Inflammatory macrophage treated with lipopolysaccharide for 4 hours (primary cell): ENCODE data around the gene PHEX.
"Not testable (repeated sequence)": the region's sequence is repeated elsewhere in the genome, so short reads cannot be mapped to it uniquely, and the experiment has no call there.

Source experiments
- DNase-seq: peaks from one replicate; pipeline ENCODE4 v3.0.0-alpha.2; 2020

The PHEX gene

DNA sequence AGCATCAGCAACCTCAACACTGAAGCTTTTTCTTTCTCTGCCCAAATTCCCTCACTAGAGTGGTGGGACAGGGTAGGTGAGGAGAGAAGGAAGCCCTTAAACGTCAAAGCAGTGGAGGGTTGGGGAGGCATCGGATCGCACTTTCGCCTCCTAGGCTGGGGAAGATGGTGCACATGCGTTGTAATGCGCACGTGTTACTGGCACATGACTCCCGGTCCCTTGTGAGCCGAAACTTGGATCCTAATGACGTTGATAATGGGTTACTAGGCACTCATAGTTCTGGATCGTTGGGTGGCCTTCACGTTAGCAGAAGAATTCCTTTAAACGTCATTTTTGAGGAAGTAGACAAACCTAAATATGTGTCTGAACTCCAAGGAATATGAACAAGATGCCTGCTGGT, 240.5 kb downstream of the PHEX start, which contains the start of gene CBLL2:
CBLL2 (plus strand) TSS at position 301 of the 400 bp plus-strand sequence; CDS start at position 380, 79 bp downstream.
- no peak for DNase-seq

DNA sequence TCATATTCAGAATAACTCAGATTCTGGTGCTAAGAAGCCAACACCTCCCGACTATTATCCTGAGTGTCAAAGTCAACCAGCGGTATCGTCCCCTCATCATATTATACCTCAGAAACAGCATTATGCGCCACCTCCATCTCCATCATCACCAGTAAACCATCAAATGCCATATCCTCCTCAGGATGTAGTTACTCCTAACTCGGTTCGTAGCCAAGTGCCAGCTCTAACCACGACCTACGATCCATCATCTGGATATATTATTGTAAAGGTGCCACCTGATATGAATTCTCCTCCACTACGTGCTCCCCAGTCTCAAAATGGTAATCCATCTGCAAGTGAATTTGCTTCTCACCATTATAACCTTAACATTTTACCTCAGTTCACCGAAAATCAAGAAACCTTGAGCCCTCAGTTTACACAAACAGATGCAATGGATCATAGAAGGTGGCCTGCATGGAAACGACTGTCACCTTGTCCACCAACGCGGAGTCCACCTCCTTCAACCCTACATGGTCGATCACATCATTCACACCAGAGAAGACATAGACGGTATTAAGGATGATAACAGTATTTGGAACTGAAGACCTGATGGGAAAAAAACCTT, 241.7 kb downstream of the PHEX start:
- DNase-seq: no peak

DNA sequence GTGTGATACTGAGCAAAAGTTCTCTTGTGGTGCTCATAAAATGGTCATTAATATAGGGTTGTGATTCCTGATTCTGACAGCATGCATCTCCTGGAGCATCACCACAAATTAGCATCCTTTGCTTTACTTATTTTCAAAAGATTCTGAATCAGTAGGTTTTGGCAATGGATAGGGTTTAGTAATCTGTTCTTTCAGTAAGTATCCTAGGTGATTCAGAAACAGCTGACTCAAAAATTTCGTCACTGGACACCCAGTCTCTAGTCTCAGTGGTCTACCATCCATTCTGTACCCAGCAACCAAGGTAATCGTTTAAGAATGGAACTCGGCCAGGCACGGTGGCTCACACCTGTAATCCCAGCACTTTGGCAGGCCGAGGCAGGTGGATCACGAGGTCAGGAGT, 244.7 kb downstream of the PHEX start:
- no peak for DNase-seq

DNA sequence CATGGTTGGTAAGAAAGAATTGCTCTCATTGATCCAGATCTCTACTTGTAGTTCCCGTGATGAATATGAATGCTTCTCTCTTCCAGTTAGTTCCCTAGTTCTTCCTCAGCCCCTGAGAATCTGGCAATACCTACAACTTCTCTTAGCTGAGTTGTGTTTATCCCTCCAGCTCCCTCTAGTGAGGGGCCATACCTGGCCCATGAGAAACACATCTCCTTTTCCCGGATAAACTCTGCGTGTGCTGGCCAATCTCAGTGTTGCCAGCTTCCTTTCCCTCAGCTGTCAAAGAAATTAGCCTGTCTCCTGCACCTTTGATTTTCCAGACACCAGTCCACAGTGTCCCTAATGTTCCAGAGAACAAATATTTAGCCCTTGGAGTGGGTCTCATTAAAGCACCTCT, 246.2 kb downstream of the PHEX start:
- DNase-seq: no peak

DNA sequence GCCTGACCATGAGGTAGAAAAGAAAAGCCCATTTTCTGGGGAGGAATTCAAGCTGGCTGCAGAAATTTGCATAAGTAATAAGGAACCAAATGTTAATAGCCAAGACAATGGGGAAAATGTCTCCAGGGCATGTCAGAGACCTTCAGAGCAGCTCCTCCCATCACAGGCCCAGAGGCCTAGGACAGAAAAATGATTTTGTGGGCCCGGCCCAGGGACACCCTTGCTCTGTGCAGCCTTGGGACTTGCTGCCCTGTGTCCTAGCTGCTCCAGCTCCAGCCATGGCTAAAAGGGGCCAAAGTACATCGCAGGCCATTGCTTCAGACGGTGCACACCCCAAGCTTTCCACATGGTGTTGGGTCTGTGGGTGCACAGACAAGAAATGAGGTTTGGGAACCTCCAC, 257.1 kb downstream of the PHEX start:
- DNase-seq: not testable (repeated sequence)

DNA sequence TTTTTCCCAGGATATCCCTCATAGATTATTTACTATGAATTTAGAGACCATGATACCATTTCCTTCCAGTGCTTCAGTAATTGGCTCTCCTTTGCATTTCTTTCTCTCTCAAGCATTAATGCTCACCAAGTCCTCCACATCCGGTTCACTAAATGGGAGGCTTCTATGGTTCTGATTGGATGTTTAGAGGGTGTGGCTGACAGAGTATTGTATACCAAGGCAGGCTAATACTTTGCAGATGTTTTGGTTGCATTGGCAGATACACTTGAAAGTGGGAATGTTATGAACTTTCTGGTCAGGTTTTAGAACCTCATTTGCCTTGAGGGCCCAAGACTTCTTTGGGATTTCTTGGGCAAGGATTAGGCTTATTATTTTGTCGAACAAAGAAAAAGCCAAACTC, 264.7 kb downstream of the PHEX start:
- no peak for DNase-seq

- no peak for DNase-seq
Measured at GRCh38 chrX:22300130-22300529, 268.0 kb downstream of the PHEX start.
